ENCODE results near the gene MEG3. TPM values are rescaled to one million over a fixed set of nuclear protein-coding genes. Genes with fewer than 3 reads are reported as not detected.

MEG3 gene
- total RNA-seq, 1 experiment from 2014 or later: not detected

DNA sequence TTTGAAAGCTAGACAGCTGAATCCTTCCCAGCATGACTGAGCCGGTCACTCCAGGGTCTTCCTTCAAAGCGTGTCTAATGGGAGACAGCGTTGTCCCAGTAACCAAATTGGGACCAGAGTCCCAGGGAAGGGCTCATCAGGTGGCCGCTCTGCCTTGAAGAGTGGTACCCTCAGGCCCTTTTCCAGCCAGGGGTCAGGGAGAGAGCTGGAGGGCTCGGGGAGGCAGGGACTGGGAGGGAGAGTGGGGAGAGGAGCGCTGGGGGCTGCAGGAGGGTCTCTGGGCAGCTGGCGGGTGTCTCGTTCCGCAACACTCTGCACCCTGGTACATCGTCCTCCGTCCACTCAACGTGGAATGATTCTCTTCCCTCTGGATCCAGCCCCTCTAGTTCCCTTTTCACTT, 79.2 kb downstream of the MEG3 start:
- in situ Hi-C loops (cut with HindIII; ENCODE audit: low pct_unique_long_range_greater_than_20kb, low sequenced_read_pairs): no loop called here
- DNase-seq (ENCODE audit: low read depth, low spot score): no peak

DNA sequence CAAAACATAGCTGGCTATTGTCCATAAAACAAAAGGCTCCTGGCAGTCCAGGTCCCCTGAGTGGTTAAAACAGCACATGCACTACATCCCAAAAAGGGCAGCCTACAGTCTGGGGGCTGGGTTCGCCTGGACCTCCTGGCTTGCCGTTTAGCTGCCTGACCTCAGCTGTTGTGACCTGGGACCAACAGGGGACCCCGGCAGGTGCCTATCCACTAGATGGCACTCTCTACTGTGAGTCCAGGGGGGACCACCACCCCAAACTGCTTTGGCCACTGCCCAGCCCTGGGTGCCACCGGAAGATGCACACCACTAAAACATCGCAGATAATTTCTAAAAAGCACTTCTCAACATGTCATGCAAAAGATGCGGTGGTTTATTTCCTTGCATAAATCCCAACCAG, 80.5 kb downstream of the MEG3 start:
- peak; percentile 32 for DNase-seq (ENCODE audit: low read depth, low spot score)
- in situ Hi-C loops (cut with HindIII; ENCODE audit: low pct_unique_long_range_greater_than_20kb, low sequenced_read_pairs): no loop called here

DNA sequence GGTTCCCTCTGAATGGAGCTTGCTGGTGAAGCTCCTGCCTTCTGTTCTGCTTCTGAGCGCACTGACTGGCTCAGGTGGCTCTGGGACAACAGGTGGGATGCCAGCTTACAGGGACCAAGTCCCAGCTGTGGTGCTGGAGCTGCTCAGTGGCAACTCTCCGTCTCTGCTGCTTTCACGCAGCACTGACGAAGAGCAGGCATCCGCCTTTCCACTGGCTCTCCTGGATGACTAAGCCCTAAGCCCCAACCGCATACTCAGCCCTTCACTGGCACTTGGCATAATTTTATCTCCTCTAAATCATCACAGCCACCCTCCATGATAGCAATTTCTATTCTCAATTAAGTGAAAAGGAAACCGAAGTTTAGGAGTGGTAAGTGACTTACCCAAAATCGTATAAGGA, 81.3 kb downstream of the MEG3 start:
- no peak for DNase-seq (ENCODE audit: low read depth, low spot score)
- in situ Hi-C loops (cut with HindIII; ENCODE audit: low pct_unique_long_range_greater_than_20kb, low sequenced_read_pairs): no loop called here

DNA sequence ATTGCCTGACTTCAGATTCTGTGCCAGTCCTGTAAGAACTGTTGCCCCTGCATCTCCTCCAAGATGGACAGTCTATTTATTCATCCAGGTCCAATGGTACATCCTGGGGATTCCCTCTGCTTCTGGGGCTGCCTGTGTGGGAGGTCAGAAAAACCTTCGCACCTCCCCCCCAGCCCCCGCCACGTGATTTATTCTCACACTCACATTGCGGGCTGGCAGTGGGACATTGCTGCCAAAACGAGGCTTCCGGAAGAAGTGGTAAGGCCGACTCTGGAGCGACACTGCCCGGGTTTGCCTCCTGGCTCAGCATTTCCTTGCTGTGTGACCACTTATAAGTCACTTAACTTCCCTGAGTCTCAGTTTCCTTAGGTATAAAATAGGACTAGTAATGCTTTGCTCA, 83.5 kb downstream of the MEG3 start:
- in situ Hi-C loops (cut with HindIII; ENCODE audit: low pct_unique_long_range_greater_than_20kb, low sequenced_read_pairs): no loop called here
- no peak for DNase-seq (ENCODE audit: low read depth, low spot score)

Small RNA genes within 50 kb of the gene (small RNA-seq; reads per million reads assigned to genes)
- gene AL117190.3 (0 reads per million in 2 experiments), gene MIR127 (0 reads per million in 2 experiments), gene MIR136 (0 reads per million in 2 experiments), gene MIR2392 (0 reads per million in 2 experiments), gene MIR337 (0 reads per million in 2 experiments), gene MIR431 (0 reads per million in 2 experiments), gene MIR432 (0 reads per million in 2 experiments), gene MIR433 (0 reads per million in 2 experiments), gene MIR493 (0 reads per million in 2 experiments), gene RF01928 (0 reads per million in 2 experiments), gene RF02145 (0 reads per million in 2 experiments), gene SNORD112 (0 reads per million in 2 experiments)

Other genes with a start within 250 kb of the MEG3 start
- 5.3 and 10.0 TPM in 2 replicates for gene BEGAIN, start 238.7 kb upstream of the MEG3 start, total RNA-seq (2014; rRNA removed; shearing (Covaris generic))
- gene DLK1, start 99.2 kb upstream of the MEG3 start, total RNA-seq (2014; rRNA removed; shearing (Covaris generic)): 8.2 and 8.5 TPM in 2 replicates
- gene RTL1, start 77.6 kb downstream of the MEG3 start, total RNA-seq (2014; rRNA removed; shearing (Covaris generic)): not detected in 2 replicates

All from SK-MEL-5 (cell line).